HTR-8/SVneo (cell line): Measurements from ENCODE around the gene HDGF.

Experiments
- DNase-seq: peaks from one replicate; pipeline ENCODE4 v3.0.0; 2011; ENCODE audit warnings: low spot score, mixed read lengths; ENCODE audit not compliant: insufficient read length
- FAIRE-seq: peaks from 2 replicates; lab custom pipeline; 2011; peaks lifted over from hg19 to GRCh38; lab: Jason Lieb, UNC

Gene HDGF

GRCh38 chr1:156751451-156751756 is at the start of gene HDGF:
Gene HDGF, minus strand, starts transcription at chr1:156751675. Its CDS starts 246 bp downstream, at chr1:156751429.
- FAIRE-seq (no peak), DNase-seq (no peak)

GRCh38 chr1:156797212-156797871 is 45.9 kb upstream of the HDGF start:
- FAIRE-seq: no peak
- peak; percentile 39 for DNase-seq

GRCh38 chr1:156796340-156797097 is 45.0 kb upstream of the HDGF start:
- FAIRE-seq: no peak
- no peak for DNase-seq

GRCh38 chr1:156795787-156796186 is 44.3 kb upstream of the HDGF start:
- FAIRE-seq (no peak), DNase-seq (no peak)

- DNase-seq: no peak
- FAIRE-seq: no peak
Observed at GRCh38 chr1:156795374-156795733, 43.9 kb upstream of the HDGF start.

- no peak for FAIRE-seq
Observed at GRCh38 chr1:156794506-156795373, 43.3 kb upstream of the HDGF start.

GRCh38 chr1:156789621-156790318 is 38.3 kb upstream of the HDGF start:
- DNase-seq: no peak
- no peak for FAIRE-seq

More at GRCh38 chr1:156794506-156795373, 43.3 kb upstream of the HDGF start:
- no peak for DNase-seq

- FAIRE-seq: no peak
Observed at GRCh38 chr1:156788136-156788535, 36.7 kb upstream of the HDGF start.

GRCh38 chr1:156786640-156787039 is 35.2 kb upstream of the HDGF start:
- no peak for DNase-seq
- no peak for FAIRE-seq

More at GRCh38 chr1:156788136-156788535, 36.7 kb upstream of the HDGF start:
- no peak for DNase-seq

GRCh38 chr1:156785458-156785857 is 34.0 kb upstream of the HDGF start:
- FAIRE-seq (no peak), DNase-seq (no peak)

- DNase-seq: no peak
- FAIRE-seq: no peak
Observed at GRCh38 chr1:156781585-156782186, 30.2 kb upstream of the HDGF start.

GRCh38 chr1:156777573-156777972 is 26.1 kb upstream of the HDGF start:
- FAIRE-seq: no peak

GRCh38 chr1:156776942-156777341 is 25.5 kb upstream of the HDGF start:
- DNase-seq: no peak

More at GRCh38 chr1:156777573-156777972, 26.1 kb upstream of the HDGF start:
- no peak for DNase-seq

GRCh38 chr1:156775799-156776198 is 24.3 kb upstream of the HDGF start:
- no peak for FAIRE-seq
- no peak for DNase-seq

More at GRCh38 chr1:156776942-156777341, 25.5 kb upstream of the HDGF start:
- no peak for FAIRE-seq

GRCh38 chr1:156773607-156774006 is 22.1 kb upstream of the HDGF start:
- FAIRE-seq (no peak), DNase-seq (no peak)

- DNase-seq (no peak), FAIRE-seq (no peak)
Observed at GRCh38 chr1:156772728-156773497, 21.4 kb upstream of the HDGF start.

GRCh38 chr1:156772222-156772621 is 20.7 kb upstream of the HDGF start:
- DNase-seq (no peak), FAIRE-seq (no peak)

GRCh38 chr1:156768610-156769295 is 17.3 kb upstream of the HDGF start:
- DNase-seq (no peak), FAIRE-seq (no peak)
